Osteocyte (in vitro differentiated cells): ENCODE results near the gene SPSB3. TPM values are rescaled to one million over a fixed set of nuclear protein-coding genes. Genes with fewer than 3 reads are reported as not detected.
A peak's percentile ranks its signal among the peaks of the same experiment; 100 is the strongest.
"Not testable (repeated sequence)": the region's sequence is repeated elsewhere in the genome, so short reads cannot be mapped to it uniquely, and the experiment has no call there.

ENCODE experiments used
- DNase-seq: peaks from one replicate; pipeline ENCODE4 v3.0.0; 2021; ENCODE audit warnings: mixed read lengths; ENCODE audit not compliant: unreplicated experiment; ENCODE audit errors: extremely low spot score
- H3K27ac Mint-ChIP-seq: one replicate; pipeline ENCODE4 v1.8.0; 2021; ENCODE audit warnings: mild to moderate bottlenecking, mixed read lengths; ENCODE audit not compliant: unreplicated experiment
- H3K27me3 Mint-ChIP-seq: one replicate; pipeline ENCODE4 v1.8.0; 2021; ENCODE audit warnings: mixed read lengths; ENCODE audit not compliant: unreplicated experiment
- H3K36me3 Mint-ChIP-seq: one replicate; pipeline ENCODE4 v1.8.0; 2021; ENCODE audit warnings: mixed read lengths; ENCODE audit not compliant: unreplicated experiment
- H3K4me1 Mint-ChIP-seq: one replicate; pipeline ENCODE4 v1.8.0; 2021; ENCODE audit warnings: mixed read lengths; ENCODE audit not compliant: unreplicated experiment
- H3K4me3 Mint-ChIP-seq: one replicate; pipeline ENCODE4 v1.8.0; 2021; ENCODE audit warnings: mild to moderate bottlenecking, moderate library complexity, mixed read lengths; ENCODE audit not compliant: unreplicated experiment
- H3K9me3 Mint-ChIP-seq: one replicate; pipeline ENCODE4 v1.8.0; 2021; ENCODE audit warnings: mixed read lengths; ENCODE audit not compliant: unreplicated experiment
- total RNA-seq: library from RNA; stranded (reverse); gene quantifications from 2 replicates; pipeline ENCODE4 v1.2.1, GENCODE V29; 2021
- TF ChIP-seq, protein P1 (sequence below): fragments of 200-600 bp; sonication (generic); IDR thresholded peaks from 2 replicates; pipeline ENCODE4 v1.5.0; 2021; ENCODE audit warnings: antibody characterized with exemption, mild to moderate bottlenecking, moderate library complexity

Gene SPSB3
- total RNA-seq, 1 donor from 2014 or later, result 53.4 TPM

DNA sequence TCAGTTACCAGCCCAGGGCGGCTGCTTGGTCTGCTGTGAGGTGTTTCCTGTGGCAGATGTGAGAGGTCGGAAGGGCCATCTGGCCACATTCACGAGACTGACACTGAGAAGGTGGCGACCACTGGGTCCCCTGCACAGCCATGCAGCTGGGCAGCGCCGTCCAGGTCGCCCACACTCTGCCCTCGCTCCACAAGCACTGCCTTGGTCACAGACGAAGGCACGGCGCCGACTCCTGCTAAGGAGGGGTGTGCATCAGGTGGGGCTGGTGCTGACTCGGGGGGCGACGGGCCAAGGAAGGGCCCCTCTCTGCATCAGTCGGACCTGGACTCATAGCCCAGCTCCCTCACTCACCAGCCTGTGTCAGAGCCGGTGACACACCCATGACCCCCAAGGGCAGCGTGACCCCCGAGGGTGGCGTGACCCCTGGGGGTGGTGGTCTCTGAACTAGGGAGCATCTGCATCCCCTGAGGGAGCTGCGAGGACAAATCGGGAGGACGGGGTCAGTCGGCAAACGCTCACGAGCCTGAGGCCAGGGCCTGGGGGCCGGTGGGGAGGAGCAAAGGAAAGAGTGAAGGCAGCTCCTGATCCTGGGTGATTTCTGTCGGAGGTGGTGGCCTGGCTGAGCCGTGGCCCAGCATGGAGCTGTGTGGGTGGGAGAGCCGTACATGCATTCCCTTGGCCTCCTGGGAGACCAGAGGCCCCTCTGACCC lies 41.4 kb downstream of the SPSB3 start:
- peaks cover 15% of the 10 kb centered on the region for H3K4me1 Mint-ChIP-seq
- TF ChIP-seq, protein P1, sequence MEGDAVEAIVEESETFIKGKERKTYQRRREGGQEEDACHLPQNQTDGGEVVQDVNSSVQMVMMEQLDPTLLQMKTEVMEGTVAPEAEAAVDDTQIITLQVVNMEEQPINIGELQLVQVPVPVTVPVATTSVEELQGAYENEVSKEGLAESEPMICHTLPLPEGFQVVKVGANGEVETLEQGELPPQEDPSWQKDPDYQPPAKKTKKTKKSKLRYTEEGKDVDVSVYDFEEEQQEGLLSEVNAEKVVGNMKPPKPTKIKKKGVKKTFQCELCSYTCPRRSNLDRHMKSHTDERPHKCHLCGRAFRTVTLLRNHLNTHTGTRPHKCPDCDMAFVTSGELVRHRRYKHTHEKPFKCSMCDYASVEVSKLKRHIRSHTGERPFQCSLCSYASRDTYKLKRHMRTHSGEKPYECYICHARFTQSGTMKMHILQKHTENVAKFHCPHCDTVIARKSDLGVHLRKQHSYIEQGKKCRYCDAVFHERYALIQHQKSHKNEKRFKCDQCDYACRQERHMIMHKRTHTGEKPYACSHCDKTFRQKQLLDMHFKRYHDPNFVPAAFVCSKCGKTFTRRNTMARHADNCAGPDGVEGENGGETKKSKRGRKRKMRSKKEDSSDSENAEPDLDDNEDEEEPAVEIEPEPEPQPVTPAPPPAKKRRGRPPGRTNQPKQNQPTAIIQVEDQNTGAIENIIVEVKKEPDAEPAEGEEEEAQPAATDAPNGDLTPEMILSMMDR, result no peak
- no peaks in the 10 kb centered on the region for H3K27me3 Mint-ChIP-seq
- no peak overlapping the region for H3K4me3 Mint-ChIP-seq
- DNase-seq, result no peak
- H3K27ac Mint-ChIP-seq, result peak overlapping the region; percentile 23
- peaks cover 4% of the 10 kb centered on the region for H3K36me3 Mint-ChIP-seq
- no peaks in the 10 kb centered on the region for H3K9me3 Mint-ChIP-seq

DNA sequence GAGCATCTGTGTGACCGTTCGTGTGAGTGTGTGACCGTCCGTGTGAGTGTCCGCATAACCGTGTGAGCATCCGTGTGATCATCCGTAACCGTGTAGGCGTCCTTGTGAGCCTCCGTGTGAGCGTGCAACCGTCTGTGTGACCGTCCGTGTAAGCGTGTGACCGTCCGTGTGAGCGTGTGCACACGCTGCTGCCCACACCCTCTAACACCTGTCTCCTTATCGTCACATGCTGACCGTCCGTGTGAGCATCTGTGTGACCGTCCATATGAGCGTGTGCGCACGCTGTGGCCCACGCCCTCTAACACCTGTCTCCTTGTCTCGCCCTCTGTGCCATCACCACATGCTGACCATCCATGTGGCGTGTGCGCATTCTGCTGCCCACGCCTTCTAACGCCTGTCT lies 42.1 kb downstream of the SPSB3 start:
- no peak overlapping the region for H3K27ac Mint-ChIP-seq
- DNase-seq, result no peak
- H3K4me1 Mint-ChIP-seq, result peaks cover 8% of the 10 kb centered on the region
- H3K27me3 Mint-ChIP-seq, result no peaks in the 10 kb centered on the region
- no peaks in the 10 kb centered on the region for H3K9me3 Mint-ChIP-seq
- H3K4me3 Mint-ChIP-seq, result no peak overlapping the region
- H3K36me3 Mint-ChIP-seq, result peaks cover 4% of the 10 kb centered on the region
- TF ChIP-seq, protein P1, result no peak

DNA sequence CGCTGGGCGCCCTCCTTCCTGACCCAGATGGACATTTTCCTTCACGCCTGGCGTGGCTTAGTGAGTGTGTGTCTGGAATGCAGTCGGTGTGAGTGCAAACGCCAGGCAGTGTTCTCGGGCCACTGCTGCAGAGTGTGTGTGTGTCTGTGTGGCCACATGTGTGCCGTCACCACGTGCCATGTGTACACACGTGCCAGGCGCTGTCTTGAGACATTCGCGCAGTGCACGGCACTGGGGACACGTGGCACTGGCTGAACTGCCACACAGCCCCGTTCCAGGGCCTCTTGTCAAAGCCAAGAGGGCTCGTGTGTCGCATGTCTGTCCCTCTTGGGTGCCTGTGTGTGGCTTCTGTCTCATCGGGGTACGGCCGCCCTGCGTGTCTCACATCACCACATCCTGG lies 47.6 kb downstream of the SPSB3 start:
- H3K36me3 Mint-ChIP-seq, result peaks cover 12% of the 10 kb centered on the region
- H3K4me1 Mint-ChIP-seq, result no peaks in the 10 kb centered on the region
- no peak overlapping the region for H3K4me3 Mint-ChIP-seq
- no peaks in the 10 kb centered on the region for H3K9me3 Mint-ChIP-seq
- H3K27me3 Mint-ChIP-seq, result no peaks in the 10 kb centered on the region
- no peak overlapping the region for H3K27ac Mint-ChIP-seq
- TF ChIP-seq, protein P1, result no peak
- no peak for DNase-seq

DNA sequence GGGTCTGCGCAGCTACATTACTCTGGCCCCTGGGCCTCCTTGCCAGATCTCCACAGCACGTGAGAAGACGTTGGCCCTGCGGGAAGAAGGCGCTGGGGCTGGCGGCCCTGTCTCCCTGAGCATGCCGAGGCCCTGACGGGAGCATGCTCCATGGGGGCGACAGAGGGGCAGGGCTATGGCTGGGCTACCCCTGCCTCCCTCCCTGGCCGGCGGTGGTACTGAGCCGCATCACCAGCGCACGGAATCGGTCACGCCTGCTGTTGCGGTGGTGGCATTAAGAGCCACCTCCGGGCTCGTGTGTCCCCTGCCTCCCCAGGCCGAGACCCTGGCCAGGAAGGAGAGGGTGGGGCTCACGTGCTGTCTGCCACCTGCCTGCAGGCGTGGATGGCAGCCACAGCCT lies 48.2 kb downstream of the SPSB3 start:
- no peak overlapping the region for H3K4me3 Mint-ChIP-seq
- no peaks in the 10 kb centered on the region for H3K4me1 Mint-ChIP-seq
- H3K9me3 Mint-ChIP-seq, result no peaks in the 10 kb centered on the region
- no peak overlapping the region for H3K27ac Mint-ChIP-seq
- H3K36me3 Mint-ChIP-seq, result peaks cover 12% of the 10 kb centered on the region
- H3K27me3 Mint-ChIP-seq, result no peaks in the 10 kb centered on the region
- no peak for DNase-seq
- TF ChIP-seq, protein P1, result no peak

DNA sequence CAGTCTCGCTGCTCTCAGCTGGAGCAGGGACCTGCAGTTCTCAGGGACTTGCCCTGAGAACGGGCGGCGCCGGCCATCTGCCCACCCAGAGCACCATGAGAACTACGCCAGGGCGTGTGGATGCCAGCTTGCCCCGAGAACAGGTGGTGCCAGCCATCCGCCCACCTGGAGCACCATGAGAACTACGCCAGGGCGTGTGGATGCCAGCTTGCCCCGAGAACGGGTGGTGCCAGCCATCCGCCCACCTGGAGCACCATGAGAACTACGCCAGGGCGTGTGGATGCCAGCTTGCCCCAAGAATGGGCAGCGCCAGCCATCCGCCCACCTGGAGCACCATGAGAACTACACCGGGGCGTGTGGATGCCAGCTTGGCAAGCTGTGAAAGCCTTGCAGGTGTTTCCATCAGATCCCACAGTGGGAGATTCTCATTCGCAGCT lies 49.8 kb downstream of the SPSB3 start:
- H3K9me3 Mint-ChIP-seq, result not testable (repeated sequence)

More for the DNA sequence above, 49.8 kb downstream of the SPSB3 start:
- H3K4me3 Mint-ChIP-seq, H3K27me3 Mint-ChIP-seq, DNase-seq, H3K27ac Mint-ChIP-seq, H3K4me1 Mint-ChIP-seq: not testable (repeated sequence)
- H3K36me3 Mint-ChIP-seq, result peaks cover 17% of the 10 kb centered on the region
